Activated CD8-positive, alpha-beta T cell treated with anti-CD3 and anti-CD28 coated beads, Interleukin-2, amount 10 ng/mL, durations not matched to agents 7 days and 5 days (primary cell): ENCODE measurements around the gene CRYBG2. TPM values are rescaled to one million over a fixed set of nuclear protein-coding genes. Genes with fewer than 3 reads are reported as not detected.
"Not testable (repeated sequence)": the region's sequence is repeated elsewhere in the genome, so short reads cannot be mapped to it uniquely, and the experiment has no call there.

Experiments
- ATAC-seq: fragments of 150-1000 bp; cut with Tn5 transposase; one replicate; pipeline ENCODE4 v1.10.0; 2021; ENCODE audit warnings: moderate library complexity
- CTCF ChIA-PET: fragments of 350-600 bp; sonication (Branson Sonifier 250); formaldehyde crosslinking; loops from one replicate; lab custom pipeline; 2021; ENCODE audit warnings: antibody characterized with exemption; lab: Charles Lee
- POLR2A ChIA-PET: fragments of 350-600 bp; sonication (Branson Sonifier 250); formaldehyde crosslinking; loops from one replicate; lab custom pipeline; 2021; ENCODE audit warnings: antibody characterized with exemption; lab: Charles Lee
- DNase-seq: peaks from one replicate; pipeline ENCODE4 v3.0.0-alpha.2; 2020
- H3K27ac Mint-ChIP-seq: one replicate; pipeline ENCODE4 v1.8.0; 2021; ENCODE audit warnings: mild to moderate bottlenecking, mixed read lengths
- H3K27me3 Mint-ChIP-seq: one replicate; pipeline ENCODE4 v1.8.0; 2021; ENCODE audit warnings: low read depth, mixed read lengths
- H3K36me3 Mint-ChIP-seq: one replicate; pipeline ENCODE4 v1.8.0; 2021; ENCODE audit warnings: low read depth, mixed read lengths
- H3K4me1 Mint-ChIP-seq: one replicate; pipeline ENCODE4 v1.8.0; 2021; ENCODE audit warnings: low read depth, mixed read lengths
- H3K4me3 Mint-ChIP-seq: one replicate; pipeline ENCODE4 v1.8.0; 2021; ENCODE audit warnings: mild to moderate bottlenecking, mixed read lengths
- H3K9me3 Mint-ChIP-seq: one replicate; pipeline ENCODE4 v1.8.0; 2022; ENCODE audit warnings: mixed read lengths; ENCODE audit not compliant: insufficient read depth
- total RNA-seq, 2 experiments: library from RNA; stranded (reverse); gene quantifications; one replicate each; pipeline ENCODE4 v1.2.3, GENCODE V29; 2021

The CRYBG2 gene
- 1 to 10 TPM; 7.6 to 8.7 TPM for total RNA-seq

GRCh38 chr1:26353976-26354820 is at the start of gene CRYBG2:
Gene CRYBG2, minus strand, starts transcription at chr1:26354130. Its CDS starts 7,473 bp downstream, at chr1:26346657.
- Mint-ChIP-seq H3K9me3 (no peaks in the 10 kb centered on the region), H3K4me1 (peaks cover 28% of the 10 kb centered on the region), H3K27ac (no peak within 1 kb of the TSS), H3K27me3 (peaks cover 3% of the 10 kb centered on the region), H3K36me3 (no peaks in the 10 kb centered on the region), H3K4me3 (no peak within 1 kb of the TSS)
- ATAC-seq (no peak), DNase-seq (no peak)
- ChIA-PET POLR2A (no interaction called here), CTCF (interaction anchor here (1.0 to 1.7 kb wide), 4 partner anchors 10 to 63 kb away, joined by 3 to 5 read pairs (median 4); no protein-coding TSS in a partner anchor)

GRCh38 chr1:26403656-26404055 is 49.7 kb upstream of the CRYBG2 start:
- ATAC-seq (no peak), DNase-seq (no peak)
- Mint-ChIP-seq H3K9me3 (no peaks in the 10 kb centered on the region), H3K27me3 (peaks cover 23% of the 10 kb centered on the region), H3K4me1 (peaks cover 3% of the 10 kb centered on the region), H3K27ac (no peak overlapping the region), H3K4me3 (no peak overlapping the region), H3K36me3 (no peaks in the 10 kb centered on the region)
- POLR2A ChIA-PET: no interaction called here
- CTCF ChIA-PET: interaction anchor here (0.8 to 4.7 kb wide), 2 partner anchors 13 to 82 kb away, joined by 3 to 39 read pairs; no protein-coding TSS in a partner anchor

GRCh38 chr1:26401891-26402290 is 48.0 kb upstream of the CRYBG2 start:
- no peak overlapping the region for H3K27ac Mint-ChIP-seq
- DNase-seq (no peak), ATAC-seq (no peak)
- no peaks in the 10 kb centered on the region for H3K36me3 Mint-ChIP-seq
- CTCF ChIA-PET: interaction anchor here (3.7 kb wide), 1 partner anchor 16 kb away, joined by 23 read pairs; no protein-coding TSS in a partner anchor
- H3K4me1 Mint-ChIP-seq: no peaks in the 10 kb centered on the region
- POLR2A ChIA-PET: no interaction called here
- no peak overlapping the region for H3K4me3 Mint-ChIP-seq
- H3K9me3 Mint-ChIP-seq: no peaks in the 10 kb centered on the region
- H3K27me3 Mint-ChIP-seq: peaks cover 20% of the 10 kb centered on the region

GRCh38 chr1:26399034-26399433 is 45.1 kb upstream of the CRYBG2 start:
- POLR2A ChIA-PET: no interaction called here
- no peaks in the 10 kb centered on the region for H3K36me3 Mint-ChIP-seq
- peak; percentile 19 for DNase-seq

GRCh38 chr1:26395754-26396153 is 41.8 kb upstream of the CRYBG2 start:
- DNase-seq (no peak), ATAC-seq (no peak)
- no peak overlapping the region for H3K4me3 Mint-ChIP-seq
- CTCF ChIA-PET: interaction anchor here (0.9 to 9.2 kb wide), 15 partner anchors 19 to 316 kb away, joined by 3 to 141 read pairs (median 5); partner anchors contain the start of genes CEP85, SH3BGRL3 and ZNF593
- H3K27me3 Mint-ChIP-seq: peaks cover 6% of the 10 kb centered on the region
- no peak overlapping the region for H3K27ac Mint-ChIP-seq
- H3K4me1 Mint-ChIP-seq: peaks cover 22% of the 10 kb centered on the region
- POLR2A ChIA-PET: no interaction called here
- no peaks in the 10 kb centered on the region for H3K36me3 Mint-ChIP-seq
- H3K9me3 Mint-ChIP-seq: no peaks in the 10 kb centered on the region

More at GRCh38 chr1:26399034-26399433, 45.1 kb upstream of the CRYBG2 start:
- H3K27ac Mint-ChIP-seq: no peak overlapping the region
- H3K4me1 Mint-ChIP-seq: peaks cover 7% of the 10 kb centered on the region
- no peak for ATAC-seq
- CTCF ChIA-PET: interaction anchor here (0.7 to 3.7 kb wide), 7 partner anchors 16 to 165 kb away, joined by 3 to 23 read pairs (median 3); no protein-coding TSS in a partner anchor
- H3K9me3 Mint-ChIP-seq: no peaks in the 10 kb centered on the region
- H3K27me3 Mint-ChIP-seq: peaks cover 17% of the 10 kb centered on the region
- H3K4me3 Mint-ChIP-seq: no peak overlapping the region

GRCh38 chr1:26391450-26391849 is 37.5 kb upstream of the CRYBG2 start:
- Mint-ChIP-seq H3K36me3 (no peaks in the 10 kb centered on the region), H3K4me3 (no peak overlapping the region), H3K4me1 (peaks cover 61% of the 10 kb centered on the region), H3K27ac (peak overlapping the region; percentile 35), H3K9me3 (no peaks in the 10 kb centered on the region), H3K27me3 (peaks cover 3% of the 10 kb centered on the region)
- peak; percentile 73 for ATAC-seq
- DNase-seq: peak; percentile 78
- POLR2A ChIA-PET: interaction anchor here (0.8 to 1.3 kb wide), 3 partner anchors 15 to 116 kb away, joined by 3 to 6 read pairs (median 3); no protein-coding TSS in a partner anchor
- CTCF ChIA-PET: interaction anchor here (0.6 to 9.2 kb wide), 31 partner anchors 9 to 229 kb away, joined by 3 to 141 read pairs (median 8); partner anchors contain the start of genes CD52, CEP85, SH3BGRL3 and UBXN11

- Mint-ChIP-seq H3K36me3 (no peaks in the 10 kb centered on the region), H3K4me3 (peak overlapping the region; percentile 34), H3K27me3 (peaks cover 3% of the 10 kb centered on the region), H3K9me3 (no peaks in the 10 kb centered on the region), H3K4me1 (peaks cover 72% of the 10 kb centered on the region), H3K27ac (peak overlapping the region; percentile 81)
- POLR2A ChIA-PET: interaction anchor here (0.7 kb wide), 1 partner anchor 31 kb away, joined by 3 read pairs; no protein-coding TSS in a partner anchor
- CTCF ChIA-PET: interaction anchor here (0.8 to 9.2 kb wide), 13 partner anchors 13 to 220 kb away, joined by 3 to 141 read pairs (median 17); partner anchors contain the start of gene ZNF593
- ATAC-seq (peak; percentile 64), DNase-seq (peak; percentile 64)
These were observed 35.8 kb upstream of the CRYBG2 start for GRCh38 chr1:26389604-26390247.

- Mint-ChIP-seq H3K4me3 (peak overlapping the region; percentile 34), H3K4me1 (peaks cover 80% of the 10 kb centered on the region), H3K9me3 (no peaks in the 10 kb centered on the region), H3K27ac (peak overlapping the region; percentile 81), H3K36me3 (peaks cover 5% of the 10 kb centered on the region), H3K27me3 (peaks cover 3% of the 10 kb centered on the region)
- POLR2A ChIA-PET: interaction anchor here (0.7 to 1.2 kb wide), 4 partner anchors 14 to 30 kb away, joined by 3 read pairs; no protein-coding TSS in a partner anchor
- ATAC-seq (no peak), DNase-seq (no peak)
- CTCF ChIA-PET: interaction anchor here (0.7 to 9.2 kb wide), 9 partner anchors 12 to 153 kb away, joined by 3 to 141 read pairs (median 5); no protein-coding TSS in a partner anchor
These were observed 35.0 kb upstream of the CRYBG2 start for GRCh38 chr1:26388791-26389445.

GRCh38 chr1:26387447-26387846 is 33.5 kb upstream of the CRYBG2 start:
- ATAC-seq: no peak
- ChIA-PET POLR2A (no interaction called here), CTCF (interaction anchor here (5.4 to 9.2 kb wide), 2 partner anchors 11 to 102 kb away, joined by 57 to 141 read pairs; no protein-coding TSS in a partner anchor)
- no peak for DNase-seq
- Mint-ChIP-seq H3K4me3 (no peak overlapping the region), H3K9me3 (no peaks in the 10 kb centered on the region), H3K4me1 (peaks cover 83% of the 10 kb centered on the region), H3K36me3 (peaks cover 5% of the 10 kb centered on the region), H3K27me3 (peaks cover under 1% of the 10 kb centered on the region), H3K27ac (no peak overlapping the region)

GRCh38 chr1:26385063-26385462 is 31.1 kb upstream of the CRYBG2 start:
- not testable (repeated sequence) for H3K27me3 Mint-ChIP-seq, DNase-seq, H3K27ac Mint-ChIP-seq, H3K9me3 Mint-ChIP-seq, H3K36me3 Mint-ChIP-seq, ATAC-seq
- ChIA-PET CTCF (interaction anchor here (1.9 kb wide), 1 partner anchor 11 kb away, joined by 5 read pairs; no protein-coding TSS in a partner anchor), POLR2A (interaction anchor here (0.7 kb wide), 1 partner anchor 26 kb away, joined by 5 read pairs; no protein-coding TSS in a partner anchor)
- H3K4me1 Mint-ChIP-seq: peaks cover 74% of the 10 kb centered on the region
- peak overlapping the region; percentile 42 for H3K4me3 Mint-ChIP-seq
